HG03196 (cell line): ENCODE data around the gene BTBD6.

Experiments
- ATAC-seq: cut with Tn5 transposase; IDR thresholded peaks from one replicate; pipeline ENCODE4 v1.9.1; 2021; ENCODE audit not compliant: unreplicated experiment

Gene BTBD6

GRCh38 chr14:105248368-105249181 is at the start of gene BTBD6:
Gene BTBD6 (plus strand): TSS chr14:105248533. CDS start chr14:105248712, 179 bp downstream.
- ATAC-seq, result peak; percentile 84

GRCh38 chr14:105198588-105198987 is 49.7 kb upstream of the BTBD6 start:
- ATAC-seq, result no peak

- ATAC-seq, result no peak
Measured at GRCh38 chr14:105199093-105199492, 49.2 kb upstream of the BTBD6 start.

- no peak for ATAC-seq
Measured at GRCh38 chr14:105200074-105200473, 48.3 kb upstream of the BTBD6 start.

- ATAC-seq, result no peak
Measured at GRCh38 chr14:105200641-105201040, 47.7 kb upstream of the BTBD6 start.

- no peak for ATAC-seq
Measured at GRCh38 chr14:105201156-105201924, 47.0 kb upstream of the BTBD6 start.

- ATAC-seq, result no peak
Measured at GRCh38 chr14:105201925-105202513, 46.3 kb upstream of the BTBD6 start.

GRCh38 chr14:105203057-105203531 is 45.2 kb upstream of the BTBD6 start:
- ATAC-seq, result no peak

GRCh38 chr14:105203701-105204100 is 44.6 kb upstream of the BTBD6 start:
- ATAC-seq, result no peak

GRCh38 chr14:105204206-105204930 is 44.0 kb upstream of the BTBD6 start:
- no peak for ATAC-seq

- no peak for ATAC-seq
Measured at GRCh38 chr14:105204931-105205672, 43.2 kb upstream of the BTBD6 start.

- no peak for ATAC-seq
Measured at GRCh38 chr14:105205673-105206208, 42.6 kb upstream of the BTBD6 start.

GRCh38 chr14:105206873-105207272 is 41.5 kb upstream of the BTBD6 start:
- ATAC-seq, result no peak

GRCh38 chr14:105207460-105207901 is 40.9 kb upstream of the BTBD6 start:
- ATAC-seq, result no peak

- ATAC-seq, result no peak
Measured at GRCh38 chr14:105207996-105208737, 40.2 kb upstream of the BTBD6 start.

GRCh38 chr14:105208738-105209075 is 39.6 kb upstream of the BTBD6 start:
- ATAC-seq, result no peak

GRCh38 chr14:105209091-105209490 is 39.2 kb upstream of the BTBD6 start:
- no peak for ATAC-seq

- ATAC-seq, result no peak
Measured at GRCh38 chr14:105209646-105210045, 38.7 kb upstream of the BTBD6 start.

GRCh38 chr14:105210266-105211025 is 37.9 kb upstream of the BTBD6 start:
- no peak for ATAC-seq
